Jurkat, Clone E6-1 (cell line): Measurements from ENCODE around the gene RCAN3.
"Not testable (repeated sequence)": the region's sequence is repeated elsewhere in the genome, so short reads cannot be mapped to it uniquely, and the experiment has no call there.

Experiments
- DNase-seq: peaks from one replicate; pipeline ENCODE4 v3.0.0-alpha.2; 2011; ENCODE audit warnings: low read depth, low spot score
- H3K4me3 ChIP-seq: 2 replicates; pipeline ENCODE4 v1.5.1; 2011; ENCODE audit warnings: mild to moderate bottlenecking, low read length, control low read depth, moderate library complexity

RCAN3 gene

DNA sequence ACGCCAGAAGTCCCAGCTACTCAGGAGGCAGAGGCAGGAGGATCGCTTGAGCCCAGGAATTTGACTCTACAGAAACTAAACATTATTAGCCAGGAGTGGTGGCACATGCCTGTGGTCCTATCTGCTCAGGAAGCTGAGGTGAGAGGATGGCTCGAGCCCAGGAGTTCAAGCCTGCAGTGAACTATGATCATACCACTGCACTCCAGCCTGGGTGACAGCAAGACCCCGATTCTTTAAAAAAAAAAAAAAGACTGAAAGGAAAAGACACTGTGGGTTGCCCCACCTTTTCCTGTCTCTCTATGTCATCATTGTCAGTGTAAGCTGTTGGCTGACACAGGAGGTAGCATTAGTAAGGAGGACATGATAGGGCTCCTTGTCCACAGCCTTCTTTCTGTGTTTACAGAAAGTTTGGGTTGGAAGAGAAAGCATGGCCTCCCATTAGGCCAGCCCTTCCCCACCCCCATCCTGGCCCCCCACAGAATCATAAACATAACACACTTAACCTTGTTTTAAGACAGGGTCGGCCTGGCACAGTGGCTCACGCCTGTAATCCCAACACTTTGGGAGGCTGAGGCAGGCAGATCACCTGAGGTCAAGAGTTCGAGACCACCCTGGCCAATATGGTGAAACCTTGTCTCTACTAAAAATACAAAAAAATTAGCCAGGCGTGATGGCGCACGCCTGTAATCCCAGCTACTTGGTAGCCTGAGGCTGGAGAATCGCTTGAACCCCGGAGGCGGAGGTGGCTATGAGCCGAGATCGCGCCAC, 20.6 kb upstream of the RCAN3 start:
- DNase-seq = peak; percentile 84
- H3K4me3 ChIP-seq = peak overlapping the region; percentile 20

DNA sequence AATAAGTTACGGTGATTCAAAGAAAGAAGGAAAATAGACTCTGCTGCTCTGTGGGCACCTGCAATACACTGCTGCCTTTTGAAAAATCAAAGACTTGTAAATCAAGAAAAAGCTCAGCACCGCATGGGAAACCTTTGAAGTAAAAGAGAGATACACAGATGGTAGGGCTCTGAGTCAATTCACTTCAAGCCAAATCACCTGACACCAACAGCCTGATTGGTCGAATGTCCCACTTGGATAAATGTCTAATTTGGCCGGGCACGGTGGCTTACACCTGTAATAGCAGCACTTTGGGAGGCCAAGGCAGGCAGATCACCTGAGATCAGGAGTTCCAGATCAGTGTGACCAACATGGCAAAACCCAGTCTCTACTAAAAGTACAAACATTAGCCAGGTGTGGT, 19.2 kb upstream of the RCAN3 start:
- H3K4me3 ChIP-seq = no peak overlapping the region
- DNase-seq = peak; percentile 89

GRCh38 chr1:24484199-24484598, 18.4 kb upstream of the RCAN3 start:
- no peak for DNase-seq
- H3K4me3 ChIP-seq = no peak overlapping the region

DNA sequence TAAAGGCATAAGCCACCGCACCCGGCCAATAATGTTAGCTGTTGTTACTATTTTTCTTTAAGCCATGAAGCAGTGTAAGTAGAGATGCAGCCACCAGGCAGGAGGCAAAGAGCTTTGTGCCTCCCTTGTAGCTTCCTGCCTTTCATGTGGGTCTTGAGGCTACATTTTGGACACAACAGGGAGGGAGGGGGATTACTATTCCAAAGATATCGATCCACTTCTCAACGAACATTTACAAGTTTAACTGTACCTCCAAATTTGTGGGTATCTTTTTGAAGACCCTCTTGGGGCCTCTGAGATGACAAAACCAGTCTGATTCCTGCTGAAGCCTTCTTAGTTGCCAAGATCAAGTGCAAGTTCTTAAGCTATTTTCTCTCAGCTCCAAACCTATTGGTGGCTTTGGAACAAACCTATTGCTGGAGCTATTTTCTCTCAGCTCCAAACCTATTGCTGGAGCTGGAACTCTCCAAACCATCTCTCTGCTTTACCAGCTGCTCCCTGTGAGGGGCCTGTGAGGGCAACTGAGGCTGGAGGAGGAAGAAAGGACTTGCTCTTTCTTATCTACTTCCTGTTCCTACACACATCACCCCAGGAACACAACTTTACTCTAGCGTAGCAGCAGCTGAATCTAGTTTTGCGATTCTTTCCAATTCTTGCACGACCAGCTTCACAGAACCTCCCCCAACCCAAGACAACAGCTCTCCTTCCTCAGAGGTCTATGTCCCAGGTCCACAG, 16.1 kb upstream of the RCAN3 start:
- H3K4me3 ChIP-seq = peak overlapping the region; percentile 11
- peak; percentile 93 for DNase-seq

- H3K4me3 ChIP-seq = no peak overlapping the region
- DNase-seq = no peak
Observed at GRCh38 chr1:24487455-24487854, 15.2 kb upstream of the RCAN3 start.

DNA sequence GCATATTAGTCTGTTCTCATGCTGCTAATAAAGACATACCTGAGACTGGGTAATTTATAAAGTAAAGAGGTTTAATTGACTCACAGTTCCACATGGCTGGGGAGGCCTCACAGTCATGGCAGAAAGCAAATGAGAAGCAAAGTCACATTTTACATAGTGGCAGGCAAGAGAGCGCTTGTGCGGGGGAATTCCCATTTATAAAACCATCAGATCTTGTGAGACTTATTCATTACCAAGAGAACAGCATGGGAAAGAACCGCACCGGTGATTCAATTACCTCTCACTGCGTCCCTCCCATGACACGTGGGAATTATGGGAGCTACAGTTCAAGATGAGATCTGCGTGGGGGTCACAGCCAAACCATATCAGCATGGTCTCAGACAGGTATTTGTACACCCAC, 14.5 kb upstream of the RCAN3 start:
- not testable (repeated sequence) for H3K4me3 ChIP-seq, DNase-seq

DNA sequence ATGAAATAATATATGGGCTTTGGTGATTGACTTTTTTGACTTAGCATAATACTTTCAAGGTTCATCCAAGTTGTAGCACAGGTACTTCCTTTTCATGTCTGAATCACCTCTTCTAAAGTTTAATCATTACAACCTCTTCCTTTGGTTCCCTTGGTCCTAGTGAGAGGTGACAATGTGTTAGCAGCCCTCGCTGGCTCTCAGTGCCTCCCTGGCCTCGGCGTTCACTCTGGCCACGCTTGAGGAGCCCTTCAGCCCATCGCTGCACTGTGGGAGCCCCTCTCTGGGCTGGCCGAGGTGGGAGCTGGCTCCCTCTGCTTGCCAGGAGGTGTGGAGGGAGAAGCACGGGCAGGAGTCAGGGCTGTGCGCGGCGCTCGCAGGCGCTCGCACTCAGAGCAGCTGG, 13.0 kb upstream of the RCAN3 start:
- DNase-seq = no peak
- no peak overlapping the region for H3K4me3 ChIP-seq

GRCh38 chr1:24490101-24490781, 12.4 kb upstream of the RCAN3 start:
- H3K4me3 ChIP-seq = no peak overlapping the region
- DNase-seq = no peak

- DNase-seq = no peak
- H3K4me3 ChIP-seq = no peak overlapping the region
Observed at GRCh38 chr1:24491577-24492360, 10.9 kb upstream of the RCAN3 start.

DNA sequence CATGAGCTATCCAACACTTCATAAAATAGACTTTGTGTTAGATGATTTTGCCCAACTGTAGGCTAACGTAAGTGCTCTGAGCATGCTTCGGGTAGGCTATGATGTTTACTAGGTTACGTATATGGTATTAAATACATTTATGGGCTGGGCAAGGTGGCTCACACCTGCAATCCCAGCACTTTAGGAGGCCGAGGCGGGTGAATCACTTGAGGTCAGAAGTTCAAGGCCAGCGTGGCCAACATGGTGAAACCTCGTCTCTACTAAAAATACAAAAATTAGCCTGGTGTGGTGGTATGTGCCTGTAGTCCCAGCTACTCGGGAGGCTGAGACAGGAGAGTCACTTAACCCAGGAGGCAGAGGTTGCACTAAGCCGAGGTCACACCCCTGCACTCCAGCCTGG, 9.7 kb upstream of the RCAN3 start:
- DNase-seq, H3K4me3 ChIP-seq: not testable (repeated sequence)

DNA sequence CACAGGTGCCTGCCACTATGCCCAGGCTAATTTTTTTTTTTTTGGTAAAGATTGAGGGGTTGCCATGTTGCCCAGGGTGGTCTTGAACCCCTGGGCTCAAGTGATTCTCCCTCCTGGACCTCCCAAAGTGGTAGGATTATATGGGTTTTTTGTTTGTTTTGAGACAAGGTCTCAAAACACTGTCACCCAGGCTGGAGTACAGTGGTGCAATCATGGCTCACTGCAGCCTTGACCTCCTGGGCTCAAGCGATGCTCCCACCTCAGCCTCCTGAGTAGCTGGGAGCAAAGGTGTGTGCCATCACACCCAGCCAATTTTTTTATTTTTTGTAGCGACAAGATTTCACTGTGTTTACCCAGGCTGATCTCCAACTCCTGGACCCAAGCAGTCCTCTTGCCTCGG, 8.9 kb upstream of the RCAN3 start:
- no peak for DNase-seq
- no peak overlapping the region for H3K4me3 ChIP-seq

DNA sequence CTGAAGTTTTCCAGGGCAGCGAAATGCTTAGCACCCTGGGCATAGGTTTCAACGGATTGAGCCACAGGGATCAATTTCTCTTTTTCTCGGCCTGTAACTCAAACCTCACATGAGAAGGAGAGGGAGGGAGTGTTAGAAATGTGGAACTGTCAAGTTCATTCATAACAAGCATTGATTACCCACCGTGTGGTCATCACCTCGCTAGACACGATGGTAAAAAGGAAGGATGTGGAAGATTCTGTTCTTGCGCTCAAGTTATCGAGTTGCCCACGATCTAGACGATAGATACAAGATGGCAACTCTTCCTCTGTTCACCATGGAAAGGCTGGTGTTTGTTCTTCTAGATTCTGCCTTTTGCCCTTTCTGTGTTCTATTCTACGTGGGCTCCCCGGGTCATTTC, 4.0 kb upstream of the RCAN3 start:
- no peak for DNase-seq
- no peak overlapping the region for H3K4me3 ChIP-seq

GRCh38 chr1:24500448-24501048, 2.1 kb upstream of the RCAN3 start:
- no peak overlapping the region for H3K4me3 ChIP-seq
- no peak for DNase-seq

GRCh38 chr1:24501371-24502064, 1.1 kb upstream of the RCAN3 start:
- DNase-seq = no peak

DNA sequence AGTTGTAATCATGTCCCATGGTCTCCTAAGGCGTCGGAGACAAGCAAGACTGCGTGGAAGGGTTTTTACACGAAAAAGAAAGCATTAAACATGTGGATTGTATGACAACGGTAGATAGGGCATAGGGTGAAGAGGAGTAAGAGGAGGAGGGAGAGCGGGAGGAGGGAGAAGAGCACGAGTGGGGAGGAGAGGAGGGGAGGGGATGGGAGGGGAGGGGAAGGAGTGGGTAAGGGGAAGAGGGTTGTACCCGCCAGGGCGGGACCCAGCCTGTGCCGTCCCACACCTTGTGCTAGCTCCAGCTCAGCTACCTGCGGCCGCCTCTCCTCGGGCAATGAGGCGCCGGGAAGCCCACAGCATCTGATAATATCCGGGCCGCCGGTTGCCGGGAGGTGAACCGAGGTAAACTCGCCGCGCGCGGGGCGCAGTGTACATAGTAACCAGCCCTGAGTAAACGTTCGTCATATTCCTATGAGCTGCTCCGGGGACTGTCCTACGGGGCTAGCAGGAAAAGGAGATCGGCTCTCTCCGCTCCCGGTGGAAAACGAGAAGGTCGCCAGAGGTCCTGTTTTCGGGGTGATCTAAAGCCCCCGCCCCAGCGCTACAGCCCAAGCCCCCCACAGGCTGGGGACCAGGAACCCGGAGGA, 449 bp upstream of the RCAN3 start:
- peak overlapping the region; percentile 86 for H3K4me3 ChIP-seq
- DNase-seq = peak; percentile 60

More at GRCh38 chr1:24501371-24502064, 1.1 kb upstream of the RCAN3 start:
- H3K4me3 ChIP-seq = peak overlapping the region; percentile 86

DNA sequence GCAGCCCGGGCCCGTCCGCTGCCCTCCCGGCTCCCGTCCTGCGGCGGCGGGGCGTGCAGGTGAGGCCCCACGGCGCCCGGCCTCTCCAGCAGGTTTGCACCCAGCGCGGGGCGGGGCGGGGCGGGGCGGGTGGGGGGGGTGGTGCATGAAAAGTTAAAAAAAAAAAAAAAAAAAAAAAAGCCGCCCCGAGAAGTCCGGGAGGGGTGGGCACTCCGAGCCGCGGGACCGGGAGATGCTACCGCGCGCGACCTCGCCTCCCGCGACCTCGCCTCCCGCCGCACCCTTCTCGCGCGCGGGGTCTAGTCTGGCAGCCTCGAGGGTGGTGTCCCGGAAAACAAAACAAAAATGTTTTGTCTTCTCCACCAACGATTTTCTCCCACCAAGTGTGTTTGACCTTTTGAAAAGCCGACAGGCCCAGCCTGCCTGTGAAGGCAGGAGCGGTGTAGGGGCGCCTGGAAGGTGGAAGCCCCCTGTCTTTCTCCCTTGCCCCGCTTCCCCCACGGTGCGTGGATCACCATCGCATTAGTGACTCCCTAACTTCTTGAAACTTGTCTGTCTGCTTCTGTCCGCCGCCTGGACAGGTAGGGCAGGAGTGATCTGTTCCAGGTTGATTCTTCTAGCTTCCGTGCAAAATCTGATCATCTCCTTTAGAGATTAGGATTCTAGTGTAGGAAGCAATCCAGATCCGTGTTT, 569 bp downstream of the RCAN3 start:
- peak overlapping the region; percentile 86 for H3K4me3 ChIP-seq
- DNase-seq = no peak

GRCh38 chr1:24503870-24504523, 1.4 kb downstream of the RCAN3 start:
- no peak for DNase-seq
- H3K4me3 ChIP-seq = no peak overlapping the region
